Kidney glomerular epithelial cell (primary cell): ENCODE data around the gene EP400.
"Not testable (repeated sequence)": the region's sequence is repeated elsewhere in the genome, so short reads cannot be mapped to it uniquely, and the experiment has no call there.

Experiments used
- DNase-seq: peaks from one replicate; lab custom pipeline; 2025; lab: John Stamatoyannopoulos, UW

Gene EP400

GRCh38 chr12:132046561-132046960 lies 96.8 kb downstream of the EP400 start:
- DNase-seq: no peak

GRCh38 chr12:132047630-132048029 lies 97.9 kb downstream of the EP400 start:
- not testable (repeated sequence) for DNase-seq

GRCh38 chr12:132049442-132049841 lies 99.7 kb downstream of the EP400 start:
- no peak for DNase-seq

DNA sequence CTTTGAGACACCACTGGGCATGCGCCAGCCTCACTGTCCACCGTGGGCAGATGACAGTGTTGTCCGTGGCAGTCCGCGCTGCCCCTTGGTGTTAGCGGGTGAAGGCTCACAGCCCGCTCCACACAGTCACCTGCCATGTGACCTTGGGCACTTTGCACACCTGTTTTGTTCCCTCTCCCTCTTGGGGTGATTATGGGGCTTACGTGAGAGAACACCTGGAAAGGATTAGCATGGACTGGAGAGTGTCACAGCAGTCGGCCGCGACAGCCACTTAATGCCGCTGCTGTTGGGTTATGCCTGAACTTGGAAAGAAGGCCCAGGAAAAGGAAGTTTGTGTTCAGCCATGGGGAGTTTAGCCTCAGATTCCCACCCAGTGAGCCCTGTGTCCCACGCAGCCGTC lies 100.1 kb downstream of the EP400 start:
- no peak for DNase-seq

DNA sequence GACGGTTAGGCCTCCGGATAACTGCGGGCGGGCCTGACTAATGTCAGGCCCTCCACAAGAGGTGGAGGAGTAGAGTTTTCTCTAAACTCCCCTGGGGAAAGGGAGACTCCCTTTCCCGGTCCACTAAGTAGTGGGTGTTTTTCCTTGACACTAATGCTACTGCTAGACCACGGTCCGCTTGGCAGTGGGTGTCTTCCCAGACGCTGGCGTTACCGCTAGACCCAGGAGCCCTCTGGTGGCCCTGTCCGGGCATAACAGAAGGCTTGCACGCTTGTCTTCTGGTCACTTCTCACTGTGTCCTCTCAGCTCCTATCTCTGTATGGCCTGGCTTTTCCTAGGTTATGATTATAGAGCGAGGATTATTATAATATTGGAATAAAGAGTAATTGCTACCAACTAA lies 102.0 kb downstream of the EP400 start:
- peak; percentile 69 for DNase-seq

GRCh38 chr12:132052196-132052932 lies 102.6 kb downstream of the EP400 start:
- no peak for DNase-seq

- no peak for DNase-seq
Measured at GRCh38 chr12:132053338-132054330, 103.9 kb downstream of the EP400 start.

DNA sequence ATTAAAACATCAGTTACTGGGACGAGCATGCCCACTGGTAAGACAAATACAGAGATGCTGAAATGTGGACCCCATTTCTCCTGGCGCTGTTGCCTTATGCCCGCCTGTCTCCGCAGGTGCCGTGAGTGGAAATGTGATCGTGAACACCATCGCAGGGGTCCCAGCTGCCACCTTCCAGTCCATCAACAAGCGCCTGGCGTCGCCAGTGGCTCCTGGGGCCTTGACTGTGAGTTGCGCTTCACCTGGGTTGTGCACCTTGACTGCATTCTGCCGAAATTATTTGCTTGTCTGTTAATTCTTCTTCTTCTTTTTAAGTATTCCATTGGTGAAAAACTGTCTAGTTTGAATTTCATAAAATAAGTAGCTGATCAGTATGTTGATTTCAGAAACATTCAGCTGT lies 105.2 kb downstream of the EP400 start:
- DNase-seq: no peak

GRCh38 chr12:132055535-132056096 lies 105.9 kb downstream of the EP400 start:
- DNase-seq: no peak

DNA sequence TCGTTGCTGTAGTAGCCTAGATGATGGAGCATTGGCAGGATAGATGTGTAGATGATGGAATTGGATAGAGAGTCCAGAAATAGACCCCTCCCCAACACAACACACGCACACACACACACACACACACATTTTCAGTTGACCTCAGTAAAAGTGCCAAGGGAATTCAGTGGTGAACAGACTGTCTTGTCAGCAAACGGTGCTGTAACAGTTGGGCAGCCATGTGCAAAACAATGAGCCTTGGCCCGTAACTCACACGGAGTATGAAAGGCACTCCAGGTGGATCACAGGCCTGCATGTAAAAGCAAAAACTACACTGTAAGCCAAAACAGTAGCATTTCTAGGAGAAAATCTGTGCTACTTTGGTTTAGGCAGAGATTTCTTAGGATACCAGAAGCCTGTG lies 106.6 kb downstream of the EP400 start:
- peak; percentile 30 for DNase-seq

DNA sequence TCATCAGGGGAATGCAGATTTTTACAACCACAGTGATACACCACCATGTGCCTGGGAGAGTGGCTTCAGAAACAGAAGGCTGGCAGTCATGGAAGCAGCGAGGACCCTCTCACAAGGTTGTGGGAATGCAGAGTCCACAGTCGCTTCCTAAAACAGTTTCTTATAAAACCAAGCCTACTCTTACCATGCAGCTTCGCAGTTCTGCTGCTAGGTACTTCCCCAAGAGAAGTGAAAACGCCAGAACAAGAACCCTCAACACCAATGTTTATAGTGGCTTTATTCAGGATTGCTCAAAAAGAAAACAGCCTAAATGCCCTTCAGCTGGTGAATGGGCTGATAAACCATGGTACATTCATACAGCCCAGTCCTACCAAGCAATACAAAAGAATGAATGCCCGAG lies 107.2 kb downstream of the EP400 start:
- no peak for DNase-seq

DNA sequence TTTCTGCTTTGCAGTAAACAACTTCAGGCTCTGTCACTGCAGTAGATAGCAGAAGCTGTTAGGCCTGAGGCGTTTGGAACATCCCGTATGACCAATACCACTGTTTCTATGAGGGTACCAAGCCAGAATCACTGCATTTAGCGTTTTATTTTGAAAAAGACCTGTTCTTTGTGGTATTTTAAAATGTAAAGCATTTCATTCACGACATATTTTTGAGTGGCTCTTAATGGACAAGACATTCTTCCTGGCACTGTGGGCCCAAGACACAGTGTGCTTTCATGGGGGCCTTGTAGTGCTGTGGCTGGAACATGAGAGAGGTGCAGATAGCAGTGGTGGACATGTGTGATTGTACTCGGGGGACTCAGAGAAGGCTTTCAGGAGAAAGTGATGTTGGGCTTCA lies 107.9 kb downstream of the EP400 start:
- no peak for DNase-seq

DNA sequence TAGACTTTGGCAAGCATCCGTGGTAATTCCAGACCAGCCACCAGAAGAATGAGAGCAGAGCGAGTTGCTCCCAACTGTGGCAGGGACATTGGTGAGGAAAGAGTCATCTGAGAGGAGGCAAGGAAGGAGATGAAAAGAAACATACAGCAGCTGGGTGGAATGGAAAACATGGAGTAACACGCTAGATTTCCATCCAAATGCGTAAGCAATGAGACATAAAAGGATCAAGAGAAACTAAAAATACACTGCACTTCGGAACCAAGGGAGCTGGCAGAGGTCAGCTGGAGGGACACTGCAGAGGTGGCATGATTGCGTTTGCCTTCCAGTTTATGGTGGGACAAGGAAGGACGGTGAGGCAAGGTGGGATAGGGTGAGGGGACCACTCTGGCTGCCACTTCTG lies 111.5 kb downstream of the EP400 start:
- DNase-seq: no peak

DNA sequence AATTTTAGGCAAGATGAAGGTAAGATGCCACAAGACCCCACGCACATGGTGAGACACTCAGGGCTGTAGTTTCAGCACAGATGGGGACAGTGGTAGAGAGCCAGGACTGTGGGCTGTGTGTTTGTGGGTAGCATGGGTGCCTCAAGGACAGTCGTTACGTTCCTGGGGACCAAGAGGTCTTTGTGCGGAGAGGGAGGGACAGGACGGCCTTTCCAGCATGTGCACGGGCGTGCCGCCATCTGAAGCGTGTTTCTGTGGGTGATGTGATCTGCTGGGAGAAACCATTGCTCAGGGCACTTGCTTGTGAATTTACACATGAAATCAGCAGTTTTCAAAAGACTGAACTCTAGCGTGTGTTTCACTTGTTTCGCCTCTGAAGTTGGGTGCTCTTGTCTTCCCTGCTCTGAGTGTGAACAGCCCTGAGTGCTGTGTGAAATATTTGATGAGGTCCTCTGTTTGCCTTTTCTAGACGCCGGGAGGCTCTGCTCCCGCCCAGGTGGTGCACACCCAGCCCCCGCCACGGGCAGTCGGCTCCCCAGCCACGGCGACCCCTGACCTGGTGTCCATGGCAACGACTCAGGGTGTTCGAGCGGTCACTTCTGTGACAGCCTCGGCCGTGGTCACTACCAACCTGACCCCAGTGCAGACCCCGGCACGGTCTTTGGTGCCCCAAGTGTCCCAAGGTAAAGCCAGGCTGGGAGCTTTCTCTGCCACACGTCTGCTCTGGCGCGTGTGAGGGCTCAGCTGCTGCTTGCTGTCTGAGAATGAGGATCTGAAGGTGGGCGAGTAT lies 112.1 kb downstream of the EP400 start:
- no peak for DNase-seq

GRCh38 chr12:132062481-132062880 lies 112.7 kb downstream of the EP400 start:
- no peak for DNase-seq

GRCh38 chr12:132063491-132063890 lies 113.7 kb downstream of the EP400 start:
- no peak for DNase-seq

- DNase-seq: no peak
Measured at GRCh38 chr12:132064631-132065030, 114.9 kb downstream of the EP400 start.

DNA sequence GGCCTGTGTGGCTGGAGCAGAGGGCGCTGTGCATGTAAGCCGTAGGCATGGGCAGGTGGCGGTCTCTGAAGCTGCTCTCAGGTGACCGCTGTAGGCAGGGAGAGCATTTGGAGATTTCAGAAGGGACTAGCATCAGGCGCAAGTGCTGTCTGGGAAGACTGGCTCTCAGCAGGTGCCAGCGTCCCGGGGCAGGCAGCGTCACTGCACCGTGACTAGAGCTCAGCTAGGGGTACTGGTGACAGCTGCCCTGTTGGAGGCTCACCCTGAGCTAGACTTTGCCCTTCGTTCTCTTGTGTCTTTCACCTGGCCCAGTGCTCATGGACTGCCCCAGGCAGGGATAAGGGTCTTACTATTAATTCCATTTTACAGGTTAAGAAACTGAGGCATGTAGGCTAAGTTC lies 115.5 kb downstream of the EP400 start:
- no peak for DNase-seq

GRCh38 chr12:132065609-132066344 lies 116.0 kb downstream of the EP400 start:
- no peak for DNase-seq

GRCh38 chr12:132066345-132066685 lies 116.6 kb downstream of the EP400 start:
- DNase-seq: no peak

DNA sequence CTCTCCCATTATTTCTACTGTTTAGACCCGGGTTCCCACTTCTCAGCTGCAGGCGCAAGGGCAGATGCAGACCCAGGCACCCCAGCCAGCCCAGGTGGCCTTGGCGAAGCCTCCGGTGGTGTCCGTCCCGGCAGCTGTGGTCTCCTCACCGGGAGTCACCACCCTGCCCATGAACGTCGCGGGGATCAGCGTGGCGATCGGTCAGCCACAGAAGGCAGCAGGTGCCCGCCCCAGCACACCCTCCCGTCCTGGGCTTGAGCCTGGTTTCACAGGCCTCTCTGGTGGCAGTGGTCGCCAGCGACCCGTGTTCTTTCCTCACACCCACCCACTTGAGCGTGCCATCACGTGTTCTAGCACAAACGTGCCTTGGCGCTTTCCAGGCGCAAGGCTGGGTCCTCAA lies 117.0 kb downstream of the EP400 start:
- no peak for DNase-seq
